ENCODE measurements around the gene UGT1A9.

UGT1A9 gene

DNA sequence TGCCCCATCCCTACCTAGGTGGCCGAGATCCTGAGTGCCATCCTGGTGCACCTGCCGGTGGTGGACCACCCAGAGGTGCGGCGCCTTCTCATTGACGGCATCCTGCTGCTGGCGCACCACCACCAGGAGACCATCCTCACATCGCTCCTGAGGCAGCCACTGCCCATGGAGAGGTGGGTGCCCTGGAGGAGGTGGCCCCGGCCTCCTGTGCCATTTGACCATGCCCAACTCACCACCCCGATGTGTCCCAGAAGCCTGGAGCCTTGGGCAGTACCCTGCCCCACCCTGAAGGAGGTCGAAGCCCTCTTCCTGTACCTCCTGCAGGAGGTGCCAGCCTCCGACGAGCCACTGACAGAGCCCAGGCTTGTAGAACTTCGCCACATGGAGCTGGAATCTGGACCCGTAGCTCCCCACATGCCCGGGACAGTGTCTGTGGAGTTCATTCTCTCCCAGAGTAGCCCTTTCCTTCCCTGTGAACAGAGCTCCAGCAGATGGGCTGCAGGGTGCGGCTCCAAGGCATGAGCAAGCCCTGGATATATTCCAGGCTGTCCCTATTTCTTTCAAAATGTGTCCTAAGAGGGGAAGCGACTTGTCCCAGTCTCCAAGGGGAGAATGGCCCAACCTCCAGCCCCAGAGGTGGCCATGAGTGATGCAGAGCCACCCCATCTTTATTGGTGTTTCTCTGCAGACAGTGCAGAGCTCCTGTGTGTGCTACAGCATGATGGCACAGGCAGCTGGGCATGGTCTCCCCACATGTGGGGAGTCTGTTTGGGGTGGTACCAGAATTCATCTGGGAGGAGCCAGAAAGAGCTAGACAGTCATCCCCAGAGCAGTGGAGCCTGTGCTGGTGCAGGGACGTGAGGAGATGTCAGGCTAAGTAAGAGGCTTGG, 148.4 kb downstream of the UGT1A9 start:
- no peak overlapping the region for H3K4me3 ChIP-seq (ENCODE audit: low read depth, low read length)
- TF ChIP-seq, protein P1, sequence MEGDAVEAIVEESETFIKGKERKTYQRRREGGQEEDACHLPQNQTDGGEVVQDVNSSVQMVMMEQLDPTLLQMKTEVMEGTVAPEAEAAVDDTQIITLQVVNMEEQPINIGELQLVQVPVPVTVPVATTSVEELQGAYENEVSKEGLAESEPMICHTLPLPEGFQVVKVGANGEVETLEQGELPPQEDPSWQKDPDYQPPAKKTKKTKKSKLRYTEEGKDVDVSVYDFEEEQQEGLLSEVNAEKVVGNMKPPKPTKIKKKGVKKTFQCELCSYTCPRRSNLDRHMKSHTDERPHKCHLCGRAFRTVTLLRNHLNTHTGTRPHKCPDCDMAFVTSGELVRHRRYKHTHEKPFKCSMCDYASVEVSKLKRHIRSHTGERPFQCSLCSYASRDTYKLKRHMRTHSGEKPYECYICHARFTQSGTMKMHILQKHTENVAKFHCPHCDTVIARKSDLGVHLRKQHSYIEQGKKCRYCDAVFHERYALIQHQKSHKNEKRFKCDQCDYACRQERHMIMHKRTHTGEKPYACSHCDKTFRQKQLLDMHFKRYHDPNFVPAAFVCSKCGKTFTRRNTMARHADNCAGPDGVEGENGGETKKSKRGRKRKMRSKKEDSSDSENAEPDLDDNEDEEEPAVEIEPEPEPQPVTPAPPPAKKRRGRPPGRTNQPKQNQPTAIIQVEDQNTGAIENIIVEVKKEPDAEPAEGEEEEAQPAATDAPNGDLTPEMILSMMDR (IDR thresholded peaks at IDR 0.05; ENCODE audit: low read depth, low read length) = no peak

DNA sequence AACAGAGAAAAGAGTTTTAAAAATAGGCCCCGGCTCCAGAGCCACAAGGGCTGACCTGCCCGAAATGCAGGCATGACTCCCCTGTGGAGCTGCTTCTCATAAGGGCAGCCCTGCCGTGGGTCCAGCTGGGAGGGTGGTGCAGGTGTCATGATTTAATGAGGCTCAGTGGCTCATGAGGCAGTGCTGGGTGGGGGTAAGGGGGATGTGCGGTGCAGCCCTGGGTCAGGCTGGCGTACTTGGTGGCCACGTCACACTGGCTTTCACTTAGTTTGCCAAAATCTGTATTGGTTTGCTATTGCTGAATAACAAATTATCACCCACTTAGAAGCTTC, 149.0 kb downstream of the UGT1A9 start:
- TF ChIP-seq, protein P1 (IDR thresholded peaks at IDR 0.05; ENCODE audit: low read depth, low read length) = no peak
- H3K4me3 ChIP-seq (ENCODE audit: low read depth, low read length) = no peak overlapping the region

DNA sequence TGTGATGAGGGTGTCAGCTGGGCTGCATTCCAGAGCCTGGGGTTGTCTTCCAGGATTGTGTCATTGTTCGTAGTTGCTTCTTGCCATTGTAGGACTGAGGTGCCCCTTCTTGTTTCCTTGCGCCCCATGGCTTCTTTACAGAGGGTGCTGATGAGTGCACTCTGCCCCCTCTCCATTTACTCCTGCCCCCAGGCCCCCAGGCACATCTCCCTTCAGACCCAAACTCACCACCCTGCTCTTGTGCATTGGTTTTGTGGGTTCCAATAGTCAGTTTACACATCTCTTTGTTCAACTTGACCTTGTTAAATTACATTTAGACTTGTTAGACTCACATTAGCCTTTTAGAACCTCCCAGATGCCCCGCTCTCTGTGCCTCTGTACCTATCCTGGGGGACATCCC, 149.5 kb downstream of the UGT1A9 start:
- no peak overlapping the region for H3K4me3 ChIP-seq (ENCODE audit: low read depth, low read length)
- TF ChIP-seq, protein P1 (IDR thresholded peaks at IDR 0.05; ENCODE audit: low read depth, low read length) = no peak

DNA sequence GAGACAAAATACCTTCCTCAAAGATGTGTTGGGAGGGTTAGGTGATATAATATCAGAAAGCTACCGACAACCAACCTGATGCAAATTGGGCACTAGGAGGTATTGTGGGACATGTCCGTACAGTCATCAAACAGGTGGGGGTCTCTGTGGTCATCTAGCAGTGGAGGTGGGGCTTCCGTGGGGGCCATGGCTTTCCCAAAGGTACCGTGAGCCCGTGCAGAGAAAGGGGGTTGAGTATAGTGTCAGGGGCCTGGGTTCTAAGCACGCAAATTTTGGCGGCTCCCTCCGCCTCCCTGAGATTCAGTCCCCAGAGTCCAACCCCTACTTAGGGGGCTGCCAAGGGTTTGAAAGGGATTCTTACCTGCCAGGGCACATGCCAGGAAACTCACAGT, 150.0 kb downstream of the UGT1A9 start:
- no peak overlapping the region for H3K4me3 ChIP-seq (ENCODE audit: low read depth, low read length)
- TF ChIP-seq, protein P1 (IDR thresholded peaks at IDR 0.05; ENCODE audit: low read depth, low read length) = no peak

DNA sequence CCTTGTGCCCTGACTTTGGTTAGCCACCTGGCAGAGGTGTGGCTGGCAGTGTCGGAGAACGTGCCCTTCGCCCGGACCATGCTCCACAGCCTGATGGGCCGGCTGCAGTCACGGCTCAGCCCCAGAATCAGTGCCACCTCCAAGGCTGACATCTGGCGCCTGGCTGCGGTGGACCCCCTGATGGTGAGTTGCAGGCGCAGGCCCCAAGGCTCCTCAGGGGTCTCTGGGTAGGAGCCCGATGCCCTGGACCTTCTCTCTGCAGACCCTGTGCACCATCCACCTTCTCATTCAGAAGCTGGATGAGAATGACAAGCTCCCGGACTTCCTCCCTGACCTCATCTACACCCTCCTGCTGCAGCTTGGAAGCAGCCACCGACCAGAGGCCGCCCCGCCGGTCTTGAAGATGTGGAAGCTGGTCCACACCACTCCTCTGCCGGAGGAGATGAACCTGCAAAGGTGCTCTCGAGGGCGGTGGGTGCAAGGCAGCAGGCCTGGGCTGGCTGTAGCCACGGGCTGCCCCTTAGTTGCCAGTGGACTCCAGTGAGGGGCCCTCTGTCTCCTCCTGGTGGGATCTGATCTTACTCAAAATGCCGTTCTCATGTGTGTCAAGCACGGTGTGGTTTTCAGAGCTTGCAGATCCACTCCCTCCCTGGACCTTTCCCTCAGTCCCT, 150.5 kb downstream of the UGT1A9 start:
- TF ChIP-seq, protein P1 (IDR thresholded peaks at IDR 0.05; ENCODE audit: low read depth, low read length) = no peak

More for the DNA sequence above, 150.5 kb downstream of the UGT1A9 start:
- H3K4me3 ChIP-seq (ENCODE audit: low read depth, low read length) = no peak overlapping the region

Measured in WI38 (cell line).